ENCODE measurements around the gene ARPC1A. TPM values are rescaled to one million over a fixed set of nuclear protein-coding genes. Genes with fewer than 3 reads are reported as not detected.
A peak's percentile ranks its signal among the peaks of the same experiment; 100 is the strongest.

ARPC1A gene
- total and polyA plus RNA-seq, 8 donors = 92.7 to 158 (median 107) TPM

DNA sequence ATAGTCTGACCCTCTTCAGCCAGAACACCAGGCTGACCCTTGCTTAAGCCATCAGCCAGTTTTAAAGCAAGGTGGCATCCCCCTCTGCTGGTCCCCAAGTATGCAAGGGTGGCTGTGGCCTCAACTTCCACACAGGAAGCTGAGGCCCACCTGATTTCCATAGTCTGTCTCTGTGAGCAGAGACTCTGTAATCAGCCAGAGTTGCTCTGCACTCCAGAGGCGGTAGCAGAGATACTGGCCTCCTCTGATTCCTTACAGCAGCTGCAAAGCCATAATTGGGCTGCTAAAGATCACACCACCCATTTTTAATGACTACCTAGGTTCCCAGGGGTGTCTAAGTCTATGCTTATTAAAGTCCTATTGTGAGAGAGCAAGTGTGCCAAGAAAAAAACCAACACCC lies 80.9 kb downstream of the ARPC1A start:
- intact Hi-C loops (cut with DNase I) = no loop called here
- Histone ChIP-seq H3K36me3 (peaks cover 0 to 49% of the 10 kb centered on the region in 2 donors), H3K27me3 (no peaks in the 10 kb centered on the region), H3K27ac (no peak overlapping the region), H3K4me1 (peaks cover 14 to 49% of the 10 kb centered on the region in 2 donors), H3K9me3 (no peaks in the 10 kb centered on the region), H3K4me3 (no peak overlapping the region)
- no peak for ATAC-seq
- no peak for DNase-seq
- TF ChIP-seq, protein P1, sequence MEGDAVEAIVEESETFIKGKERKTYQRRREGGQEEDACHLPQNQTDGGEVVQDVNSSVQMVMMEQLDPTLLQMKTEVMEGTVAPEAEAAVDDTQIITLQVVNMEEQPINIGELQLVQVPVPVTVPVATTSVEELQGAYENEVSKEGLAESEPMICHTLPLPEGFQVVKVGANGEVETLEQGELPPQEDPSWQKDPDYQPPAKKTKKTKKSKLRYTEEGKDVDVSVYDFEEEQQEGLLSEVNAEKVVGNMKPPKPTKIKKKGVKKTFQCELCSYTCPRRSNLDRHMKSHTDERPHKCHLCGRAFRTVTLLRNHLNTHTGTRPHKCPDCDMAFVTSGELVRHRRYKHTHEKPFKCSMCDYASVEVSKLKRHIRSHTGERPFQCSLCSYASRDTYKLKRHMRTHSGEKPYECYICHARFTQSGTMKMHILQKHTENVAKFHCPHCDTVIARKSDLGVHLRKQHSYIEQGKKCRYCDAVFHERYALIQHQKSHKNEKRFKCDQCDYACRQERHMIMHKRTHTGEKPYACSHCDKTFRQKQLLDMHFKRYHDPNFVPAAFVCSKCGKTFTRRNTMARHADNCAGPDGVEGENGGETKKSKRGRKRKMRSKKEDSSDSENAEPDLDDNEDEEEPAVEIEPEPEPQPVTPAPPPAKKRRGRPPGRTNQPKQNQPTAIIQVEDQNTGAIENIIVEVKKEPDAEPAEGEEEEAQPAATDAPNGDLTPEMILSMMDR (IDR thresholded peaks at IDR 0.05) = no peak

DNA sequence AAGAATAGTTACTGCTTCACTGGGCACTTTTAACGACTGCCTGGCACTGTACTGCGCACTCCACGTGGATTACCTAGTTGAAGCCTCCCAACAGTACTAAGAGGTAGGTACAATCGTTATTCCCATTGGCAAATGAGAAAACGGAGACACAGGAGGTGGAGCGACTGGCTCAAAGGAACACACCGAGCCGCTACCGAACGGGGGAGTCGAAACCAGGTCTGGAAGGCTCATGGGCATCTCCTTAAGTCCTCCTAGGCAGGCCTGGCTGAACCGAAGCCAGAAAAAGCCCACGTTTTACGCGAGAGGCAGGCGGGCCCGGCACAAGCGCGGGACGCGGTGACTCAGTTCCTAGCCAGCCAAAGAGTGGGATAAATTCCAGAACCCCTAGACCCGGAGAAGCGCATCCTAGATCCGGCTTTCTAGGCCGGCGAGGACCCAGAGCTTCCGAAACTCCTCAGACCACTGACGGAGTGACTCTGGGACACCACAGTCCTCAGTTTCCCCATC lies 82.2 kb downstream of the ARPC1A start:
- Histone ChIP-seq H3K9me3 (no peaks in the 10 kb centered on the region), H3K27ac (peak overlapping the region; percentile 93 to 98), H3K4me1 (peaks cover 14 to 49% of the 10 kb centered on the region in 2 donors), H3K36me3 (peaks cover 0 to 49% of the 10 kb centered on the region in 2 donors), H3K27me3 (no peaks in the 10 kb centered on the region), H3K4me3 (peak overlapping the region; percentile 88 to 100)
- intact Hi-C loops (cut with DNase I) = no loop called here
- DNase-seq (peak in 3 of 4 donors; percentile 19 to 83 (median 55)), ATAC-seq (peak; percentile 38)
- TF ChIP-seq, protein P1 (IDR thresholded peaks at IDR 0.05) = no peak

DNA sequence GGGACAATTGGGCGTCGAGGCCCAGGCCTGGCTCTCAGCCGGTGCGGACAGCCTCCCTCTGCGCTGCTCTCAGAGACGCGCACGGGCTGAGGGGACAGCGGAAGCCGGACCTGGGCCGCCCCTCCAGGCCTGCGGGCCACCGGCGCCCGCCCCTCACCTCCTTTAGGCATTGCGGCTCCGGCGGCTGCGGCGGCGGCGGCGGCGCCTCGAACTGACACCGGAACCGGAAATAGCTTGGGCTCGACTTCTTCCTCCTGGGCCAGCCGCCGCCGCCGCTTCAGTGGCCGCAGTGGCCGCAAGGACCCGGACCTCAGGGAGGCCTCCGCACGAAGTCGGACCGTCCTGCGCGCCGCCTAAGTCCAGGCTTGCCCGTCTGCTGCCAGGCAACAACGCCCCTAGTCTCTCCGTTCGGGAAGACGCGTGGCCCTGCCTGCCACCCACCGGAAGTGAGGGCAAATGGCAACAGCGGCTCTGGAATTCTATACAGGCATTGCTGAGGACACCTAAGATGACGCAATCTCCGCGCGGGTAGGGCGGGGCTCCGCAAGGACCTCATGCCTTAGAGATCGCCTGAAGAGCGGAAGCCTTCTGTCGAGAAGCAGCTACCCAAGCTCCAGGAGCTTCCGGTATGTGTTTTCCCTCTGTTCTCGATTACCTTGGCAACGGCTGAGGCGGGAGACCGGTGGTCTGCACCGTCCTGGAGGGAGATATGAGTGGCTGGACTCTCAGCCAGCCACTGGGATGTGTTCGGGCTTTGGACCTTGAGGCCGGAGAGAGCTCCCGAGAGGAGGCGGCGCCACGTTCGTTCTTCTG lies 82.9 kb downstream of the ARPC1A start, which contains the start of the genes BUD31 and PDAP1:
TSS of gene BUD31 (plus strand) at position 591 of the 813 bp plus-strand sequence. CDS start 2,124 bp downstream, outside the sequence.
TSS of gene PDAP1 (minus strand) at position 219 of the 813 bp plus-strand sequence. CDS start at position 170, 49 bp downstream.
- Histone ChIP-seq H3K36me3 (peaks cover 0 to 49% of the 10 kb centered on the region in 2 donors), H3K9me3 (no peaks in the 10 kb centered on the region), H3K27me3 (no peaks in the 10 kb centered on the region), H3K4me3 (peak within 1 kb of the TSS; percentile 88 to 100), H3K27ac (peak within 1 kb of the TSS; percentile 93 to 98), H3K4me1 (peaks cover 14 to 49% of the 10 kb centered on the region in 2 donors)
- peak; percentile 96 for ATAC-seq
- peak; percentile 94 to 97 (median 96) for DNase-seq
- TF ChIP-seq, protein P1 (IDR thresholded peaks at IDR 0.05) = no peak
- intact Hi-C loops (cut with DNase I) = no loop called here

DNA sequence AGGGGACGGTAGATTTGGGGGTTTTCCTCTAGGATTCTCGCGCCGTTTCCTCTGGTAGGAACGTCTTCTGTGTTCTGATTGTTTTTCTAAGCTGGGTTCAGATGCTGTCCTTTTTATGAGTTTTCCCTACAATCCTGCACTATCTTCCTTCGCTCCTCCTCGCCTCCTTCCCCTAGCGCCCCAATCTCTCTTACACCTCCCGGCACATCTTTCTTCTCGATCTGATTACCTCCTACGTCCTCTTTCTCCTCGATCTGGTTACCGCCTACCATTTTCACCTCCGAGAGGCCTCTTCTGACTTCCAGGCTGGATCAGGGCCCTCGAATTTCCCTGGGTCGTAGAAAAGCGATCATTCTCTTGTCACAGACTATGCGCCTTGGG lies 83.5 kb downstream of the ARPC1A start:
- DNase-seq = peak in 1 of 4 donors; percentile 8
- ATAC-seq = no peak
- Histone ChIP-seq H3K27ac (peak overlapping the region; percentile 93 to 98), H3K36me3 (peaks cover 0 to 49% of the 10 kb centered on the region in 2 donors), H3K4me1 (peaks cover 14 to 49% of the 10 kb centered on the region in 2 donors), H3K27me3 (no peaks in the 10 kb centered on the region), H3K4me3 (peak overlapping the region; percentile 88 to 100), H3K9me3 (no peaks in the 10 kb centered on the region)
- TF ChIP-seq, protein P1 (IDR thresholded peaks at IDR 0.05) = no peak
- intact Hi-C loops (cut with DNase I) = no loop called here

DNA sequence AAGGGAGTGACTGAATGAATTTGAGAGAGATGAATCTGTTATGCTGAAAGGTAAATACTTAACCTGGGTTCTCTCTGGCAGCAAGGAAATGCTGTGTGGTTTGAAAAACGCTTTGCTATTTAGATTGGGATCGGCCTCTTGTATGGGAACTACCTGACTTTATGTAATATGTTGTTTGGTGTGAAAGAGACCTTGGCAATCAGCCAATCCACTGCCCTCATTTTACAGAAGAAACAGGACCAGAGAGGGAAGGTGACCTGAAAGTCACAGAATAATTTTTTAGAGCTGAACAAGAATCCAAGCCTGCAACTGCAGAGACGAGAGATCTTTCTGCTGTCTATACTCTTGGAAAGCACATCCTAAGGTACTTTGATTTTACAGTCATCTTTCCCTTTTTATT lies 84.1 kb downstream of the ARPC1A start:
- Histone ChIP-seq H3K9me3 (no peaks in the 10 kb centered on the region), H3K36me3 (peaks cover 0 to 49% of the 10 kb centered on the region in 2 donors), H3K27me3 (no peaks in the 10 kb centered on the region), H3K4me3 (peak overlapping the region; percentile 88 to 100), H3K27ac (peak overlapping the region in 1 of 2 donors; percentile 98), H3K4me1 (peaks cover 14 to 43% of the 10 kb centered on the region in 2 donors)
- TF ChIP-seq, protein P1 (IDR thresholded peaks at IDR 0.05) = no peak
- ATAC-seq (no peak), DNase-seq (no peak)
- intact Hi-C loops (cut with DNase I) = no loop called here
